NOMO-1 treated with DMSO at 0.1 percent for 48 hours (cell line): ENCODE results near the gene ORM2.
"Not testable (repeated sequence)": the region's sequence is repeated elsewhere in the genome, so short reads cannot be mapped to it uniquely, and the experiment has no call there.

Experiments
- DNase-seq: peaks from one replicate; lab custom pipeline; 2025; ENCODE audit not compliant: unreplicated experiment; lab: John Stamatoyannopoulos, UW

The ORM2 gene

DNA sequence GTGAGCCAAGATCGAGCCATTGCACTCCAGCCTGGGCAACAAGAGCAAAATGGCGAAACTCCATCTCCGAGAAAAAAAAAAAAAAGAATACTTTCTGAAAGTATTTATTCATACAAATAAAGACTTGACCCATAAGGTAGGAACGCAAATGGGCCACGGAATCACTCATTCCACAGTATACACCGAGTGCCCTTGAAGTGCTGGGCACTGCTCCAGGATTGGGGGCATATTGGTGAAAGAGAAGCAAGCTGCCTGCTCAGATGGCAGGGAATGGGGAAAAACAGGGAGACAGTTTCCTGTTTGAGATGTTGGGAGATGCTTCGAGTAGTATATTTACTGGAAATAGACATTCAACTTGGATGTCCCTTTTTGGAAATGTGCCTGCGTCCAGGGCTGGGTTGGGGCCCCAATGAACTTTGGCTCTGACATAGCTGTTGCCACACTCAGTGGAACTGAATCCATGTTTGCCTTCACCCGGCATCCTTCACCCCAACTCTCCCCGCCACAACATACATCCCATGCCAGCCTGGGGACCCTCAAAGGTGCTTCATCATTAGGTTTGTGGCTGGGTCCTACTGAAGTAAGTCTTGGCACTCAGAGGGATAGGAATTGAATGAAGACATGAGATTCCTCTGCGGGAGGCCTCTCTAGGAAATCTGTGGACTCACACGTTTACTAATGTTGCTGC lies 588 bp upstream of the ORM2 start:
- not testable (repeated sequence) for DNase-seq

DNA sequence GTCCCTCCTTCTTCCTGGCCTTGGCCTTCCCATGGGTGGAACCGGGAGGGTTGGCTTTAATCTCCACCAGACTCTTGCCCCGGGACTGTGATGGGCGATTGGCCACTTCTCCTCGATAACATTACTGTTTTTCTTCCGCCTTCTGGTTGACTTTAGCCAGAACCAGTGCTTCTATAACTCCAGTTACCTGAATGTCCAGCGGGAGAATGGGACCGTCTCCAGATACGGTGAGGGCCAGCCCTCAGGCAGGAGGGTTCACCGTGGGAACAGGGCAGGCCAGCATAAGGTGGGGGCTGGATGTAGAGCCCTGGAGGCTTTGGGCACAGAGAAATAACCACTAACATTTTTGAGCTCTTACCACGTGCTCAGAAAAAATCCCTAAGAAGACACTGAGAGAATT lies 967 bp downstream of the ORM2 start:
- DNase-seq, result no peak

DNA sequence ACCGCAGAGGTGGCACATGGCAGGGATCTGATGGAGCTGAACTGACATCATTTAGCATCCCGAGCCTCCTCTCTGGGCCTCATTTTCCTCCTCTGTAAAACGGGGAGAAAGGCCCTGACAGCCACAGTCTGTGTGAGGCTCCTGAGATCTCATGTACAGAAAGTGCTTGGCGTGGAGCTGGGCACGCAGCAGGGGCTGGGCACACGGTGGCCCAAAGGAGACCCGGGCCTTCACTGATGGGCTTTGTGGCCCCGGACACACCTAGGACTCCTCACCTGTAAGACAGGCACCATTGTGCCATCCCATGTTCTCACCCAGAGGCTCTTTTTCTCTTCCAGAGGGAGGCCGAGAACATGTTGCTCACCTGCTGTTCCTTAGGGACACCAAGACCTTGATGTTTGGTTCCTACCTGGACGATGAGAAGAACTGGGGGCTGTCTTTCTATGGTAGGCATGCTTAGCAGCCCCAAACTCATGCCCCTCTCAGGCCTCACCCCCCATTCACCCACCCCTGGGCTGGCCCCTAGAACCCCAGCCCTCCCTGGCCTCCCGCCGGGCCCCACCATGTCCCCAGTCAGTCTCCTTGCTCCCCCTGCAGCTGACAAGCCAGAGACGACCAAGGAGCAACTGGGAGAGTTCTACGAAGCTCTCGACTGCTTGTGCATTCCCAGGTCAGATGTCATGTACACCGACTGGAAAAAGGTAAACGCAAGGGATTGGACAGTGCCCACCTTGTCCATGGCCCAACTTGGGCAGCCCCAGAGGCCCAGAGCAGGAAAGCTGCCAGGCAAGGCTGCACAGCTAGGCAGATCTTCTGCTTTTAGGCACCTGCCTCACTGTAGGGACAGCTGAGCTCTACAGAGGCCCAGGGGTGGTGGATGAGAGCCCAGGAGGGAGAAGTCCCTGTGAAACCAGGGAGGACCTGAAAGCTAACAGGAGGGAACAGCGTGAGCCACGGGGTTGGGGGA lies 1.8 kb downstream of the ORM2 start:
- not testable (repeated sequence) for DNase-seq

DNA sequence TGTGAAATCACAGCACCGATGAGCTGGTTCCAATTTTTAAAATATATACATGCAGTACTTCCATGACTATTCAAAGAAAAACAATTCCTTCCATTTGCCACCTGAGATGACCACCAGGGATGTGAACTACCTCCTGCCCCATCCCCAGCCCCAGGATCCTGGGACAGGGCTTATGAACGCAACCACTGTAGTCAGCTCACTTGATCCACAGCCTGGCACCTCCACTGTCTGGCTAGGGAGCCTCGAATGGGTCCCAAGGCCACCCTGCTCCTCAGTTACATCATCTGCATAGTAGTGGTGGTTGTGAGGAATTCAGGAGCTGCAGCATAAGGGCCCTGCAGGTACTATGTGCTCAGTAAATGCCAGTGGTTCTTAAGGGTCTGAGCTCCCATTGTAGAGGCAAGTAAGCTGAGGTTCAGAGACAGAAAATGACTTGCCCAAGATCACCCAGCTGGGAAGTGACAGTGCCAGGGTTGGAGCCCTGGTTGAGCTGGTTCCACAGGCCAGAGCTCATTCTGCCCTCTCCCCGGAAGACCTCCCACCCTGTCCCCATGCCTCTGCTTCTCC lies 2.9 kb downstream of the ORM2 start:
- not testable (repeated sequence) for DNase-seq

DNA sequence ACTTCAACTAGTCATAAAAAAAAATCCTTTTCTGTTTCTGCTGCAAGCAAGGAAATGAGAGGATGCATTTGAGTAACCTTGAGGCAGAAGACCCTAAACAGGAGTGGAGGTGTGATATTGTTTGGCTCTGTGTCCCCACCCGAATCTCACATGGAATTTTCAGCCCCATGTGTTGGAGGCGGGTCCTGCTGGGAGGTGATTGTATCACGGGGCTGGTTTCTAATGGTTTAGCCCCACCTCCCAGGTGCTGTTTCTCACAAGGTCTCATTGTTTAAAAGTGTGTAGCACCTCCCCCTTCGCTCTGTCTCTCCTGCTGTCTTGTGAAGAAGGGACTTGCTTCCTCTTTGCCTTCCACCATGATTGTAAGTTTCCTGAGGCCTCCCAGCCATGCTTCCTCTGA lies 4.0 kb downstream of the ORM2 start:
- DNase-seq, result not testable (repeated sequence)

DNA sequence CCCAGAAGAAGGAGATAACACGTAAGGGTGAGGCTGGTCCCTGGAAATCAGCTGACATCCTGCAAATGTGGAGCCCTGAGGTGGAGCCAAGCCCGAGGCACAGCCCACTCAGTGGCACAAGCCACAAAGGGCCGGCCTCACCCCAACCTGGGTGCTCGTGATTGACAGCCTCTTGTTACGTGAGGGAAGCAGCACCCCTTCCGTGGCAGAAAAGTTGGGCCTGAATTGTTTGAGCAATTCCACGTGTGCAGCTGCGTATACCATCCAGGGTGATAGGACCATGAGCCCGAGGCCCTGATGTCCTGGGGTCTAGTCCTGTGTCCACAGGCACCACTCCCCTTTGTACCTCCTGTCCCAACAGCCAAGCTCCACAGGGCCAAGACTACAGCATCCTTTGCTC lies 4.8 kb downstream of the ORM2 start:
- no peak for DNase-seq

DNA sequence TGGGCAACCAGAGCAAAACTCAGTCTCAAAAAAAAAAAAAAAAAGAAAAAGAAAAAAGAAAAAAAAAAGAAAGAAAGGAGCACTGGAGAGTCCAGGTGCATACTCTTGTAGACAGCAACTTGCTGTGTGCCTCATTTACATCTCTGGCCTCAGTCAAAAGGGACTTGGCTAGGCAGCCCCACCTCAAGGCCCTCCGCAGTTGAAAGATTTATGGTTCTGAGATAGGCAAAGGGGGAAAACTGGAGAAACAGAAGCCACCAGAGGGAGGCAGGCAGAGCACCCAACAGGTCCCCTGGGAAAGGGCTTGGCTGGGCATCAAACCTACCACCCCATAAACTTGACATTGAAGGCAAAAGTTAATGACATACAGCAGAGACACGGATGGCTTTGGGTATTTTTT lies 6.1 kb downstream of the ORM2 start:
- no peak for DNase-seq

DNA sequence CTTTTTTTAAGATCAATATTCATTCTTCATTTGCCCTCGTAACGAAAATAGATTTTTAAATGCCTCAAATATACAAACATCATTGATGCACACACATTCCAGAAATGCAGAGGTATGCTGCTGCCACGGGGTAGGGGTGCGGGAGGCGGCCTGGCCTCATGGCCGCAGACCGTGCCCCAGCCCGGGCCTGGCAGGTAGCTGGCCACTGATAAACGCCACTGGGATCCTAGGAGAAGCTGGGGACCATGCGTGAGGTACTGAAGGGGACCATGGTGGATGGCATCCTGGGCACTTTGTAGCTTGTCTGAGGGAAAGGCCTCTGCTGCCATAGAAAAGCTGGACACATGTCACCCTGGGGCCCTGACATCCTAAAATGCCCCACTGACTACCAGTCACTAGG lies 6.5 kb downstream of the ORM2 start:
- no peak for DNase-seq

DNA sequence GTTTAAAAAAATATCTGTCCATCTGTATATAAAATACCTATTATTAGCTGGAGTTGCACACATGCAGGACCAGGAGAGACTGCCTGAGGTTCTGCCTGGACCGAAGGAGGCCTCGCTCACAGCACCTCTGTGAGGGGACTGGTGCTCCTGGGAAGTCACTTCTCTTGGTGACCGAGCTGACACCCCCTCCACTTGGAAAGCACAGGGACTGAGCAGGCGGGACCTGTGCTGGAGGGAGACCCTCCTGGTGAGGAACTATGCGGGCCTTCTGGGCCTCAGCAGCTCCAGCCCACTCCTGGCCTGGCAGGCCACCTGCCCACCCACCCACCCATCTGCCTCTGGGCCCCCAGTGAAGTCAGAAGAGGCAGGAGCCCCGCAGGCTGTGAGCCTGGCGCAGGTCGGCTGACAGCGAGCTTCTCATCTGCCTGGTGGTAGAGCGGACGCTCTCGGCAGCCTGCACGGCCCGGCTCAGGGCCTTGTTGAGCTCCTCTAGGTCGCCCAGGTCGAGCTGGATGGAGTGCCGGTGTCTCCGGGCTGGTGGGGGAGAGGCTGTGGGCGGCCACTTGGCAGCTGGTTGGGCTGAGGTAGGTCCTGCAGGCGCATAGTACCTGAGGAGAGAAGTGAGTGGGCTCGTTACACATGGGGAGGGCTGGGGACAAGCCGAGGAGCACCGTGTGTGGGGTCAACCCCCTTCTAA lies 7.2 kb downstream of the ORM2 start:
- DNase-seq, result no peak

DNA sequence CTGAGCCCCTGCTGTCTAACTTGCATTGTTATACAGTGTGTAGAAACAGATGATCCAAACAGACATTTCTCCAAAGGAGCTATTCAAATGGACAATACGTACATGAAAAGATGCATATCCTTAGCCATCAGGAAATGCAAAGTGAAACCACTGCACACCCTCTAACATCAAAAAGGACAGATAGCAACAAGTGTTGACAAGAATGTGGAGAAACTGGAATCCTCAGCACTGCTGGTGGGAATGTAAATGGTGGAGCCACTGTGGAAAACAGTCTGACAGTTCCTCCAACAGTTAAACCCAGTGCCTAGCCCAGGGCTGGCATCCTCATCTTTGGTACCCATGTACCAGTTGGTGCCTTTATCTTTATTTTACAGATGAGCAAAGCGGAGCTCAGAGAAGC lies 8.5 kb downstream of the ORM2 start:
- DNase-seq, result no peak

DNA sequence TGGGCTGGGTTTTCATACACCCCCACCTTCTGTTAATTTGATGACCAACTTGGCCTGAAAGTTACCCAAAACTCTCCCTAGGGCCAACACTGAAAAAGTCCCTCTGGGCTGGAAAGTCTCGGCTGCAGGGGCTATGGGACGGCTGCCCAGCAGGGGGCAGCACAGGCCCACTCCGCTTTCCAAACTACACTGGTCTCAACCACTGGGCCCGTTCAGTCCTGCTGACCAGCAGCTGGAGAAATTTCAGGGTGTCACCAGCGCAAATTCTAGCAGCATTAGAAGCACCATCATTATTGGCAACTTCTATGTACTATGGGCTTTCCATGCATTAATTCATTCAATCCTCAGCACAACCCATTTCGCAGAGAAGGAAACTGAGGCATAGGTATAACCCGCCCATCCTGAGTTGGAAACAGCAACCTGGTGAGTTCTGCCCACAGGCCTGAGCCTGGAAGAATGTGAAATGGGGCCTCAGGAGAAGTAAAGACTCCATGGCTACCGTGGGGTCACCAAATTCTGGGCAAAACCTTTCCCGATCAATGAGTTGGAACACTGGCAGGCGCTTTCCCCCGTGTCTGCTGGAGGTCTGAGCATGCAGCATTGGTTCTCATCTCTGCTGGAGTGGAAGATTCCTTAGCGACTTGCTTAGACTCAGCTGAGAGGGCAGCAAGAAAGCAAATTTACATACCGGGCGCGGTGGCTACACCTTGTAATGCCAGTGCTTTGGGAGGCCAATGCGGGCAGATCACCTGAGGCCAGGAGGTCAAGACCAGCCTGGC lies 9.7 kb downstream of the ORM2 start:
- DNase-seq, result peak; percentile 36

DNA sequence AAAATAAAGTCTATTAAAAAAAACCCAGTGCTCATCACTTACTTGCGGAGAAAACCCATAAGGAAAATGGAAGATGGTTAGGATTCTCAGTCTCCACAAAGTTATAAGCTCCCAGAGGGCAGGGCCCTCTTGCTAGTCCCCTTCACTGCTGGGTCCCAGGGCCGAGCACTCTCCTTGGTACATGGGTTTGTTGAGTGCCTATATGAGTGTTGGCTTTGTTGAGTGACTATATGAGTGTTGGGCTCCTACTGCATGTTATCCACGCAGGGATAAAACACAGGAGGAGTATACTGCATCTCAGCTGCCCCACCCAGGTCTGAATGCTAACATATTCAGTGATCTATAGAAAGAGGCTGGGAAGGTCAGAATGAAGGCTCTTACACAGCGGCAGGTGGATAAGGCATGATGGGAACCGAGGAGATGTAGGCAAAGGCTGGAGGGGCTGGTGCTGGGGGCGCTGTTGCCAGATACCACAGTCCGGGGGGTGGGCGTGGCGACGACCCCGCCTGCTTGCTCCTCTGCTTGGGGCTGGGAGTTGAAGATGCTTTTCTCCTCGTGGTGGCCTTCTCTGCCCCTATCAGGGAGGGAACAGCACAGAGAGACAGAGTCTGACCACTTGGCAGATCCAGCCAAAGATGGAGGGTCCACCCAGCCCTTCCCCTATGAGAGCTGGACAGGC lies 11.6 kb downstream of the ORM2 start:
- no peak for DNase-seq

DNA sequence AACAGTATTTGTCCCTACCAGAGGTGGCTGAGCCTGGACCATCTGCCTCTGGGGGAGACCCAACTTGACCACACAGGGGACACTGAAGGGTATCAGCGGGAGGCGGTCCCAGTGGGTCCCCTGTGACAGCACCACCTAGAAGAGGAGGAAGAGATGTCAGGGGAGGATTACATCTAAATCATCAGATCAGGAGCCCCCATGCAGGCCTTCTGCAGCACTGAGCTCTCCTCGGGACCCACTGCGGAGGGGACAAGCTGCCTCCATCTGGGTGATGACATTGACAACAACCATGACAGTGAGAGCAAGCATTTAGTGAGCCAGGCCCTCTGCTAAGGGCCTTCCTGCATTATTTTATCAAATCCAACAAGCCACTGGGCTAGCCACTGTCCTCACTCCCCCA lies 12.3 kb downstream of the ORM2 start:
- no peak for DNase-seq

DNA sequence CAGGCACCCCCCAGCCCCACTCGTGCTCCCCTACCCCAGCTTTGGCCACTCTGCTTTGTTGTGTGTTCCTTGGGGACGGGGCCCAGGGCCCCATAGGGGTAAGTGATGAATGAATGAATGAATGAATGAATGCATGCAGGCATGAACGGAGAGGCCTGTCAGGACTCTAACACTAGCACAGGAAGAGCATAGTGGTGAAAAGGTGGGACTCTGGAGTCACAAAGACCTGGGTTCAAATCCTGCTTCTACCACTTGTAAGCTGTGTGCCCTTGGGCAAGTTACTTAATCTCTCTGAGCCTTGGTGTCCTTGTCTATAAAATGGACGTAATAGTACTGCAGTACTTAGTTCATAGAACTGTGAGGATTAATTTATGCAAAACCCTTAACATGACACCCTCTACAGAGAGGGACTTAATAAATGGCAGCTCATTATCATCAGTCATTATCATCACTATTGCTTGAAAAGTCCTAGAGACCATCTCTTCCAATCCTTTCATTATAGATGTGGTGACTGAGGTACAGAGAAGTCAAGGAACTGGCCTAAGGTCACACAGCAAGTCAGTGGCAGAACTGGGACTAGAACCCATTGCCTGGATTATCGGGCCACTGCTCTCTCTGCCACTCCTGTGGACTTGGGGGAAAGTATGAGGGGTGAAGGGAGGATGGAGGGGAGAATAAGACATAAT lies 13.2 kb downstream of the ORM2 start:
- DNase-seq, result no peak

DNA sequence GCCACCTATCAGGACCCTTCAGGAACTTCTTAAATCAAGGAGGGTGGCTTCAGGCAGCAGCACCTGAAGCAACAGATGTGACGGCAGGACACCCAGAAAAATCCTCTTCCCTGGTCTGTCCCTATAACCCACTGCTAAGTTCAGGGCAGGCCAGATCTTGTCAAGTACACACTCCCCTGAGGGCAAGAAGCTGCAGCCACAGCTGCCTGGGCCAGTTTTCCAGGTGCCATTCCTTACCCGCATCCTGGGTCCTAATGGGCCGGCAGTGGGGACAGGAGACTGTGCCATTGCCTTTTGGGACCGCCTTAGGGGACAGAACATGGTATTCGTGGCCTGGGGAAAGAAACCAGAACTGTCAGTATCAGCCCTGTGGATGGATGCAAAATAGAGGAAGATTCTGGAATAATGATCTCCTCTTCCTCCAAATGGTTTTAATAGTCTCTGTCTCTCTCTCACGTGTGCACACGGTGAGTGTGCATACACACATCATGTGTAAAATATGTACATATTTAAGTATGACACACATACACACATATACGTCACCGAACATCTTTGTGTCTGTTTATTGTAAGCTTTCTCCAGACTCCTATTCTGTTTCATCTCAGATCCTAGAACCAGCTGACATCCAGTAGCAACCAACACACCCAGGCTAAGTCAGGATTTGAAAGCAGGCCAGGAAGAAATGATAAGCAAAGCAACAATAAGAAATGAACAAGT lies 14.0 kb downstream of the ORM2 start:
- DNase-seq, result no peak

DNA sequence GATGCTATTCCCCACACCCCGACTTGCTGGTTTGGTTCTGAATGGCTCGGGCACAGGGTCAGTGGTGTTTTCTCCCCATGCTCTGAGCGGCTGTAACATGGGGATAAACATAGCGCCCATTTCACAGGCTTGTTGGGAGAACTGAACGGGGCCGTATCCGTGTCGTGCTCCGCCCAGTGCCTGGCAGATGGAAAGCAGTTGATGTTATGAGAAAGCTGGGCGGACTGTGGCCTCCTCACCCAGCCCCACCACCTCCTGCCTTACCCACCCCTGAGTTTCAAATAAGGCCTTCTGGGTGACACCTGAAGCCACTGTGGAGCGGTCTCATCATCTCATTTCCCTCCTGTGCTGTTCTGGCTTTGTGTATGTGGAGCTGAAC lies 14.5 kb downstream of the ORM2 start:
- no peak for DNase-seq

DNA sequence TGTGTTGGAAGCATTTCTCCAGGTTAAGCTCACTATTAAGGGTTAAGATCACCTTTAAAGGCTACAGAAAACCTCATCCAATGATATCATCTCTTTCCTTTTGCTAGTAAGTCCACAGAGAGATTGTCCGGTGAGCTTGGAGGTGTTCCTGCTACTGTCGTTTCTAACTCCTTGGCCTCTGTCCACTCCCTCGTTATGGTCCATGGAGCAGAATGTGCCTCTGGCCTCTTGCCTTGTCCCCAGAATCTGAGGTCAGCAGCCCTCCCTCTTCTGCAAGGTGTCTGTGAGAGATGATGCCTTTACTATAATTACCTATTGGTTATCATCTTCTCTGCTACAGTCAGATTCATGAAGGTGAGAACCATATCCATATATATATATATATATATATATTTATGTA lies 15.0 kb downstream of the ORM2 start:
- no peak for DNase-seq

DNA sequence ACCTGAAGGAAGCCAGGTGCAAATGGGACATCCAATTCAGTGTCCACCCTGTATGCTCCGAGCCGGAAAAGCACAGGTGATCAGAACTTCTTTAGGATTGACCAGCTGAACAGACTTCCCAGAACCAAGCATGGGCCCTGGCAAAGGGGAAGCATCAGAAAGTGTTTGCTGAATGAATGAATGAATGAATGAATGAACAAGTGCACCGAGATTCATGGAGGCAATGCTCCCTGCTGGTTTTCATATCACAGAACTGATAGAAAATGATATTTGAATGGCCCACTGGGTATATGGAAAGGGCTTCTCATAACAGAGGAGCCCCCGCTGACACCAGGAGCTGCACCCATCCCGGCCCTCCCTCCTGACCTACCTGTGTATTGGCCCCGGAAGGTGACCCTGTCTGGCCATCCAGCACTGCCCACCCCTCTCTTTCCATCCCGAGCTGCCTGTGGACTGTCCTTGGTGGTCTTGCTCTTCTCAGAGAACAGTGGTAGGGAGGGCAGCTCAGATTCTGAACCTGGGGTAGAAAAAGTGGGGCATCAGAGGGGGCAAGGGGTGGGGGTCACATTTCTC lies 15.9 kb downstream of the ORM2 start:
- no peak for DNase-seq

DNA sequence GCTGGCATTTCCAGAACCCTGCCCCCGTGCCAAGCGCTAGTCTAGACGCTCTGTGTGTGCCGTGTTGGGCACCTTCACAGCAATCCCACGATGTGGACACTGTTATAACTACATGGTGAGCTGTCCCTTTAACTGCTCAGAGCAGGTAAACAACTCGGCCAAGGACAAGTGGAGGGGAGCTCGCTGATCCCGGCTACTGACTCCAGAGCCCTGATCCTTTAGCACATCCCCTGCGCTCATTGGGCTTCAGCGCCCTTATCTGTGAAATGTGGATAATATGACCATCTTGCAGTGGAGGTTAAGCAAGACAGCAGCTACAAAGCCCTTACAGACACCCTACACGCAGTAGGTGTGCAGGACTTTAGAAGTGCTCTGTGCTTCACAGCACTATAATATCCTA lies 16.5 kb downstream of the ORM2 start:
- DNase-seq, result no peak
